ENCODE data around the gene ZNF611. TPM values are rescaled to one million over a fixed set of nuclear protein-coding genes. Genes with fewer than 3 reads are reported as not detected.

Gene ZNF611
- total and polyA plus RNA-seq, 9 of the 15 experiments (the other 6 are each of a cell fraction or from before 2014, with no cell fraction given) = 3.7 to 29.6 (median 12.8) TPM

DNA sequence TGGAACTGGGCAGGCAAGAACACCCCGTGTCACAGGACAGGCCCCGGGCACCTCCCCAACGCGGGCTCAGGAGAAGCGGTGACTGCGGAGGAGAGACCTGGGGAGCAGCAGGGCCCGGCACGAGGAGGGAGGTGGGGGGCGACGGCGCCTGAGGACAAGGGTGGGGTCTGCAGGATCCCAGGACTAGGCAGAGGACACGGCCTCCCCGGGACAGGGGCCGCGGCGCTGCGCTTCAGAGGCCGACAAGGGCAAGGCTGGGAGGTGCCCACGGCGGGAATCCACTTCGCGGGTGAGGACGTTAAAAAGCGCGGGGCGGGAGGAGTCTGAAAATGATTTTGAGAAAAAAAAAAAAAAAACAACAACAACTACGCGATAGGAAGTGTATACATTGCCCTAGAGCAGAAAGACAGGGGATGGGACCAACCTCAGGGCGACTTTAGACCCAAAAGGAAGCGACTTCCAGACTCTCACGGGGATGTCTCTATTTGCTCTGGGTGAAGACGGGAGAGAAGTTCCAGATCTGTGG, 44.9 kb downstream of the ZNF611 start (continued):
- TF ChIP-seq, protein P1, sequence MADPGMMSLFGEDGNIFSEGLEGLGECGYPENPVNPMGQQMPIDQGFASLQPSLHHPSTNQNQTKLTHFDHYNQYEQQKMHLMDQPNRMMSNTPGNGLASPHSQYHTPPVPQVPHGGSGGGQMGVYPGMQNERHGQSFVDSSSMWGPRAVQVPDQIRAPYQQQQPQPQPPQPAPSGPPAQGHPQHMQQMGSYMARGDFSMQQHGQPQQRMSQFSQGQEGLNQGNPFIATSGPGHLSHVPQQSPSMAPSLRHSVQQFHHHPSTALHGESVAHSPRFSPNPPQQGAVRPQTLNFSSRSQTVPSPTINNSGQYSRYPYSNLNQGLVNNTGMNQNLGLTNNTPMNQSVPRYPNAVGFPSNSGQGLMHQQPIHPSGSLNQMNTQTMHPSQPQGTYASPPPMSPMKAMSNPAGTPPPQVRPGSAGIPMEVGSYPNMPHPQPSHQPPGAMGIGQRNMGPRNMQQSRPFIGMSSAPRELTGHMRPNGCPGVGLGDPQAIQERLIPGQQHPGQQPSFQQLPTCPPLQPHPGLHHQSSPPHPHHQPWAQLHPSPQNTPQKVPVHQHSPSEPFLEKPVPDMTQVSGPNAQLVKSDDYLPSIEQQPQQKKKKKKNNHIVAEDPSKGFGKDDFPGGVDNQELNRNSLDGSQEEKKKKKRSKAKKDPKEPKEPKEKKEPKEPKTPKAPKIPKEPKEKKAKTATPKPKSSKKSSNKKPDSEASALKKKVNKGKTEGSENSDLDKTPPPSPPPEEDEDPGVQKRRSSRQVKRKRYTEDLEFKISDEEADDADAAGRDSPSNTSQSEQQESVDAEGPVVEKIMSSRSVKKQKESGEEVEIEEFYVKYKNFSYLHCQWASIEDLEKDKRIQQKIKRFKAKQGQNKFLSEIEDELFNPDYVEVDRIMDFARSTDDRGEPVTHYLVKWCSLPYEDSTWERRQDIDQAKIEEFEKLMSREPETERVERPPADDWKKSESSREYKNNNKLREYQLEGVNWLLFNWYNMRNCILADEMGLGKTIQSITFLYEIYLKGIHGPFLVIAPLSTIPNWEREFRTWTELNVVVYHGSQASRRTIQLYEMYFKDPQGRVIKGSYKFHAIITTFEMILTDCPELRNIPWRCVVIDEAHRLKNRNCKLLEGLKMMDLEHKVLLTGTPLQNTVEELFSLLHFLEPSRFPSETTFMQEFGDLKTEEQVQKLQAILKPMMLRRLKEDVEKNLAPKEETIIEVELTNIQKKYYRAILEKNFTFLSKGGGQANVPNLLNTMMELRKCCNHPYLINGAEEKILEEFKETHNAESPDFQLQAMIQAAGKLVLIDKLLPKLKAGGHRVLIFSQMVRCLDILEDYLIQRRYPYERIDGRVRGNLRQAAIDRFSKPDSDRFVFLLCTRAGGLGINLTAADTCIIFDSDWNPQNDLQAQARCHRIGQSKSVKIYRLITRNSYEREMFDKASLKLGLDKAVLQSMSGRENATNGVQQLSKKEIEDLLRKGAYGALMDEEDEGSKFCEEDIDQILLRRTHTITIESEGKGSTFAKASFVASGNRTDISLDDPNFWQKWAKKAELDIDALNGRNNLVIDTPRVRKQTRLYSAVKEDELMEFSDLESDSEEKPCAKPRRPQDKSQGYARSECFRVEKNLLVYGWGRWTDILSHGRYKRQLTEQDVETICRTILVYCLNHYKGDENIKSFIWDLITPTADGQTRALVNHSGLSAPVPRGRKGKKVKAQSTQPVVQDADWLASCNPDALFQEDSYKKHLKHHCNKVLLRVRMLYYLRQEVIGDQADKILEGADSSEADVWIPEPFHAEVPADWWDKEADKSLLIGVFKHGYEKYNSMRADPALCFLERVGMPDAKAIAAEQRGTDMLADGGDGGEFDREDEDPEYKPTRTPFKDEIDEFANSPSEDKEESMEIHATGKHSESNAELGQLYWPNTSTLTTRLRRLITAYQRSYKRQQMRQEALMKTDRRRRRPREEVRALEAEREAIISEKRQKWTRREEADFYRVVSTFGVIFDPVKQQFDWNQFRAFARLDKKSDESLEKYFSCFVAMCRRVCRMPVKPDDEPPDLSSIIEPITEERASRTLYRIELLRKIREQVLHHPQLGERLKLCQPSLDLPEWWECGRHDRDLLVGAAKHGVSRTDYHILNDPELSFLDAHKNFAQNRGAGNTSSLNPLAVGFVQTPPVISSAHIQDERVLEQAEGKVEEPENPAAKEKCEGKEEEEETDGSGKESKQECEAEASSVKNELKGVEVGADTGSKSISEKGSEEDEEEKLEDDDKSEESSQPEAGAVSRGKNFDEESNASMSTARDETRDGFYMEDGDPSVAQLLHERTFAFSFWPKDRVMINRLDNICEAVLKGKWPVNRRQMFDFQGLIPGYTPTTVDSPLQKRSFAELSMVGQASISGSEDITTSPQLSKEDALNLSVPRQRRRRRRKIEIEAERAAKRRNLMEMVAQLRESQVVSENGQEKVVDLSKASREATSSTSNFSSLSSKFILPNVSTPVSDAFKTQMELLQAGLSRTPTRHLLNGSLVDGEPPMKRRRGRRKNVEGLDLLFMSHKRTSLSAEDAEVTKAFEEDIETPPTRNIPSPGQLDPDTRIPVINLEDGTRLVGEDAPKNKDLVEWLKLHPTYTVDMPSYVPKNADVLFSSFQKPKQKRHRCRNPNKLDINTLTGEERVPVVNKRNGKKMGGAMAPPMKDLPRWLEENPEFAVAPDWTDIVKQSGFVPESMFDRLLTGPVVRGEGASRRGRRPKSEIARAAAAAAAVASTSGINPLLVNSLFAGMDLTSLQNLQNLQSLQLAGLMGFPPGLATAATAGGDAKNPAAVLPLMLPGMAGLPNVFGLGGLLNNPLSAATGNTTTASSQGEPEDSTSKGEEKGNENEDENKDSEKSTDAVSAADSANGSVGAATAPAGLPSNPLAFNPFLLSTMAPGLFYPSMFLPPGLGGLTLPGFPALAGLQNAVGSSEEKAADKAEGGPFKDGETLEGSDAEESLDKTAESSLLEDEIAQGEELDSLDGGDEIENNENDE (IDR thresholded peaks at IDR 0.05; ENCODE audit: low read depth, low read length) = no peak
- TF ChIP-seq, protein P2, sequence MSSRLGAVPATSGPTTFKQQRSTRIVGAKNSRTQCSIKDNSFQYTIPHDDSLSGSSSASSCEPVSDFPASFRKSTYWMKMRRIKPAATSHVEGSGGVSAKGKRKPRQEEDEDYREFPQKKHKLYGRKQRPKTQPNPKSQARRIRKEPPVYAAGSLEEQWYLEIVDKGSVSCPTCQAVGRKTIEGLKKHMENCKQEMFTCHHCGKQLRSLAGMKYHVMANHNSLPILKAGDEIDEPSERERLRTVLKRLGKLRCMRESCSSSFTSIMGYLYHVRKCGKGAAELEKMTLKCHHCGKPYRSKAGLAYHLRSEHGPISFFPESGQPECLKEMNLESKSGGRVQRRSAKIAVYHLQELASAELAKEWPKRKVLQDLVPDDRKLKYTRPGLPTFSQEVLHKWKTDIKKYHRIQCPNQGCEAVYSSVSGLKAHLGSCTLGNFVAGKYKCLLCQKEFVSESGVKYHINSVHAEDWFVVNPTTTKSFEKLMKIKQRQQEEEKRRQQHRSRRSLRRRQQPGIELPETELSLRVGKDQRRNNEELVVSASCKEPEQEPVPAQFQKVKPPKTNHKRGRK (tag; IDR thresholded peaks at IDR 0.05) = 0 out of 2 replicates have a peak, but pooled peaks have one; percentile 2
- TF ChIP-seq FOSL1 (tag; conservative IDR thresholded peaks at IDR 0.05) = no peak
- TF ChIP-seq MAX (CRISPR knock-in tag; IDR thresholded peaks at IDR 0.05) = 0 out of 2 replicates have a peak, but pooled peaks have one; percentile 31
- no peak for TF ChIP-seq ZBTB8A (IDR thresholded peaks at IDR 0.05; ENCODE audit: partially characterized antibody)
- TF ChIP-seq E4F1 (CRISPR knock-in tag; IDR thresholded peaks at IDR 0.05; ENCODE audit: borderline replicate concordance) = no peak
- TF ChIP-seq RBFOX2 (IDR thresholded peaks at IDR 0.05; ENCODE audit: low read depth, low read length) = peak; percentile 60; the same call in 1 of the 2 replicates
- TF ChIP-seq ZSCAN32 (CRISPR knock-in tag; IDR thresholded peaks at IDR 0.05) = no peak
- no peak for TF ChIP-seq ZBTB1 (CRISPR knock-in tag; IDR thresholded peaks at IDR 0.05; ENCODE audit: borderline replicate concordance, low read depth)
- TF ChIP-seq ZSCAN29 (IDR thresholded peaks at IDR 0.05) = no peak
- TF ChIP-seq NFIC (IDR thresholded peaks at IDR 0.05) = no peak
- TF ChIP-seq TCFL5 (CRISPR knock-in tag; conservative IDR thresholded peaks at IDR 0.05) = no peak
- TF ChIP-seq FOXA1 (IDR thresholded peaks at IDR 0.05; ENCODE audit: borderline replicate concordance) = no peak

Data from K562 (cell line).